GM12878 (cell line): Measurements from ENCODE around the gene RAPGEF1. TPM values are rescaled to one million over a fixed set of nuclear protein-coding genes. Genes with fewer than 3 reads are reported as not detected.

Experiments
- ATAC-seq: fragments of 200-7000 bp; cut with Tn5 transposase; 3 replicates; pipeline ENCODE4 v1.9.1; 2020; ENCODE audit warnings: mild to moderate bottlenecking, moderate library complexity
- BruUV-seq: library from RNA; stranded (reverse); fragments of 400-500 nt; replicated peaks from 2 replicates; lab custom pipeline; 2021; lab: Mats Ljungman, UMichigan
- CTCF ChIA-PET: fragments of 300-600 bp; sonication (Branson Sonifier 250); formaldehyde crosslinking; extraction: SDS; loops from one replicate; lab custom pipeline; 2021; ENCODE audit warnings: inconsistent platforms; lab: Yijun Ruan, JAX
- POLR2A ChIA-PET: fragments of 350-600 bp; formaldehyde crosslinking; extraction: SDS; loops from one replicate; lab custom pipeline; 2021; ENCODE audit warnings: inconsistent platforms; lab: Charles Lee
- RAD21 ChIA-PET: fragments of 300-600 bp; sonication (Branson Sonifier 250); formaldehyde crosslinking; loops from one replicate; lab custom pipeline; 2023; ENCODE audit warnings: antibody characterized with exemption; ENCODE audit not compliant: unreplicated experiment; lab: Charles Lee
- SMC1A ChIA-PET: fragments of 300-600 bp; sonication (Branson Sonifier 250); formaldehyde crosslinking; loops from one replicate; lab custom pipeline; 2023; ENCODE audit not compliant: unreplicated experiment, uncharacterized antibody; lab: Charles Lee
- DNase-seq: peaks from one replicate; pipeline ENCODE4 v3.0.0-alpha.2; 2011; ENCODE audit warnings: low read depth, low spot score
- FAIRE-seq: peaks from 3 replicates; lab custom pipeline; 2011; peaks lifted over from hg19 to GRCh38; lab: Jason Lieb, UNC
- H2AFZ ChIP-seq: 2 replicates; pipeline ENCODE4 v1.6.0; 2011; ENCODE audit warnings: low read depth, low read length, control low read depth; ENCODE audit not compliant: control insufficient read depth
- H3K27ac ChIP-seq: 2 replicates; pipeline ENCODE4 v1.5.1; 2011; ENCODE audit warnings: control low read depth; ENCODE audit not compliant: control insufficient read depth, insufficient read depth
- H3K27me3 ChIP-seq, 2 experiments: replicated peaks in 1 of 2; 2 replicates each; pipeline versions ENCODE4 v1.6.0 to v1.6.1; 2011; ENCODE audit warnings: low read length in 1 of 2; ENCODE audit not compliant: control insufficient read depth in 2 of 2, insufficient read depth in 2 of 2
- H3K36me3 ChIP-seq, 2 experiments: 2 replicates each; pipeline ENCODE4 v1.5.1; 2011; ENCODE audit warnings: low read length in 1 of 2; ENCODE audit not compliant: control insufficient read depth in 2 of 2, insufficient read depth in 2 of 2
- H3K4me1 ChIP-seq: 2 replicates; pipeline ENCODE4 v1.6.1; 2011; ENCODE audit warnings: mild to moderate bottlenecking, low read length, moderate library complexity, mixed read lengths; ENCODE audit not compliant: control insufficient read depth, insufficient read depth
- H3K4me2 ChIP-seq: 2 replicates; pipeline ENCODE4 v1.6.0; 2011; ENCODE audit warnings: control low read depth; ENCODE audit not compliant: control insufficient read depth, insufficient read depth
- H3K4me3 ChIP-seq: fragments of 200-600 bp; sonication (generic); 2 replicates; pipeline ENCODE4 v1.5.1; 2016
- H3K79me2 ChIP-seq: 2 replicates; pipeline ENCODE4 v1.6.0; 2011; ENCODE audit warnings: low read length; ENCODE audit not compliant: control insufficient read depth, insufficient read depth
- H3K9ac ChIP-seq: 2 replicates; pipeline ENCODE4 v1.8.0; 2011; ENCODE audit warnings: low read length, control low read depth, mixed read lengths; ENCODE audit not compliant: control insufficient read depth, insufficient read depth
- H3K9me3 ChIP-seq: replicated peaks from 3 replicates; pipeline ENCODE4 v1.5.1; 2011; ENCODE audit warnings: mild to moderate bottlenecking, low read length; ENCODE audit not compliant: control insufficient read depth, insufficient read depth
- H4K20me1 ChIP-seq: 2 replicates; pipeline ENCODE4 v1.6.0; 2011; ENCODE audit not compliant: control insufficient read depth, insufficient read depth
- CREB1 ChIP-seq: IDR thresholded peaks from 2 replicates; pipeline ENCODE4 v1.6.1; 2012; ENCODE audit warnings: low read depth, mild to moderate bottlenecking, inconsistent platforms
- IKZF2 ChIP-seq, 2 experiments: fragments of 450-650 bp; IDR thresholded peaks; 2 replicates each; pipeline ENCODE4 v1.6.1; 2017; ENCODE audit warnings: mild to moderate bottlenecking in 2 of 2, moderate library complexity in 2 of 2
- NFIC ChIP-seq: IDR thresholded peaks from 2 replicates; pipeline ENCODE4 v1.6.1; 2012; ENCODE audit warnings: low read depth, mild to moderate bottlenecking, inconsistent platforms, low read length, moderate library complexity
- NR2F1 ChIP-seq: fragments of 450-650 bp; conservative IDR thresholded peaks from 2 replicates; pipeline ENCODE4 v1.6.1; 2017; ENCODE audit warnings: mild to moderate bottlenecking
- NRF1 ChIP-seq: conservative IDR thresholded peaks from 2 replicates; pipeline ENCODE4 v1.6.1; 2011; ENCODE audit warnings: mild to moderate bottlenecking, low read depth, low read length, improper control_type of control experiment
- PAX8 ChIP-seq: fragments of 450-650 bp; IDR thresholded peaks from 2 replicates; pipeline ENCODE4 v1.6.1; 2017; ENCODE audit warnings: mild to moderate bottlenecking, moderate library complexity
- POLR2AphosphoS5 ChIP-seq: IDR thresholded peaks from 2 replicates; pipeline ENCODE4 v1.6.1; 2011; ENCODE audit warnings: mild to moderate bottlenecking, low read length, inconsistent platforms
- POU2F2 ChIP-seq: IDR thresholded peaks from 3 replicates; pipeline ENCODE4 v1.6.1; 2011; ENCODE audit warnings: low read depth, mild to moderate bottlenecking, low read length, borderline replicate concordance
- RELA ChIP-seq: fragments of 450-650 bp; IDR thresholded peaks from 2 replicates; pipeline ENCODE4 v1.8.0; 2014; ENCODE audit warnings: borderline replicate concordance; ENCODE audit not compliant: partially characterized antibody
- SMAD1 ChIP-seq: fragments of 450-650 bp; IDR thresholded peaks from 2 replicates; pipeline ENCODE4 v1.6.1; 2018; ENCODE audit warnings: mild to moderate bottlenecking, low read depth; ENCODE audit not compliant: partially characterized antibody
- SRF ChIP-seq, 2 experiments: IDR thresholded peaks; 2 replicates each; pipeline ENCODE4 v1.6.1; 2011; ENCODE audit warnings: low read depth in 2 of 2, low read length in 2 of 2, mild to moderate bottlenecking in 1 of 2, moderate library complexity in 1 of 2
- TCF7 ChIP-seq: IDR thresholded peaks from 2 replicates; pipeline ENCODE4 v1.6.1; 2014; ENCODE audit warnings: antibody characterized with exemption, borderline replicate concordance
- WRNIP1 ChIP-seq: IDR thresholded peaks from 2 replicates; pipeline ENCODE4 v1.6.1; 2011; ENCODE audit warnings: low read depth, low read length, improper control_type of control experiment, borderline replicate concordance
- WGBS: methylation state at CpG from one replicate; pipeline ENCODE4 v1.1.6; 2016; ENCODE audit warnings: low lambda C conversion rate; ENCODE audit not compliant: insufficient replicate concordance, insufficient coverage; ENCODE audit errors: missing lambda C conversion rate; 5-methylcytosine and 5-hydroxymethylcytosine counted together
- in situ Hi-C: fragments of 300-500 bp; cut with MboI; formaldehyde crosslinking; loops from 9 replicates; pipeline ENCODE4 v1.14.3; 2018; ENCODE audit warnings: mixed read lengths
- intact Hi-C: fragments of 100-400 bp; cut with micrococcal nuclease; formaldehyde crosslinking; loops from one replicate; pipeline ENCODE4 v1.14.2; 2022; ENCODE audit not compliant: unreplicated experiment
- polyA plus RNA-seq, 11 experiments: library from polyadenylated mRNA; depleted of rRNA in 4 of 11; unstranded in 6 of 11; stranded (reverse) in 5 of 11; fragments of >200 nt; fragmentation: Nextera tagmentation in 4 of 11; fragmentation: Illumina TruSeq in 1 of 11; extraction: Ambion mirVana in 4 of 11; extraction: Trizol in 1 of 11; gene quantifications; 1 replicate in 1 of 11; 2 replicates in 10 of 11; pipeline versions ENCODE4 v1.2.1 to v1.2.3, GENCODE V29; 2011 to 2016; ENCODE audit warnings: inconsistent platforms in 2 of 11, missing spikeins in 2 of 11, low read depth in 1 of 11
- total RNA-seq, 4 experiments: library from RNA; depleted of rRNA in 3 of 4; stranded (reverse); fragments of >200 nt in 3 of 4; fragmentation: Illumina TruSeq in 1 of 4; extraction: Trizol in 1 of 4; gene quantifications; 2 replicates each; pipeline versions ENCODE4 v1.2.1 to v1.2.3, GENCODE V29; 2013 to 2021
- TF ChIP-seq, protein P1 (sequence below): fragments of 450-650 bp; IDR thresholded peaks from 2 replicates; pipeline ENCODE4 v1.6.1; 2016; ENCODE audit warnings: mild to moderate bottlenecking, moderate library complexity, borderline replicate concordance

RAPGEF1 gene
- total and polyA plus RNA-seq, 10 of the 15 experiments (the other 5 are each of a cell fraction or from before 2014, with no cell fraction given): 0.42 to 113 (median 45.9) TPM

DNA sequence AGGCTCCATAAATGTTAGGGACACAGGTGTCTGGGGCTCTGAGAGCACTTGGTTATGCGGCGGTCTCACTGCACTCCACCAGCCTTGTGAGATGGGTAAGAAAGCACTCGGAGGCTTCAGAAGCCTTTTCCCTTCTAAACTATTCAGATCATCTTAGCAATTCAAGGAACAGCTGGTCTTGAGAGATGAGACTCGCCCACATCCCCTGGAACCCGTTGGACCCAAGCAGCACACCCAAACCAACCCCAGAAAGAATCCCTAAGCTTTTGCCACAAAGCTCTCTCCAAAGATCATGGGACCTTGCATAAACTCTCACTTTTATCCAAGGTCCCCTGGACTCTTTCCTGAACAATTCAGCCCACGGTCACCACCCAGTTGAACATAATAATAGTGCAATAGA lies 90.2 kb downstream of the RAPGEF1 start:
- peaks cover 10 to 36% of the 10 kb centered on the region in 2 experiments for H3K36me3 ChIP-seq
- peaks cover 6% of the 10 kb centered on the region; the same call in 1 of the 2 replicates for H4K20me1 ChIP-seq
- CTCF ChIA-PET: no interaction called here

DNA sequence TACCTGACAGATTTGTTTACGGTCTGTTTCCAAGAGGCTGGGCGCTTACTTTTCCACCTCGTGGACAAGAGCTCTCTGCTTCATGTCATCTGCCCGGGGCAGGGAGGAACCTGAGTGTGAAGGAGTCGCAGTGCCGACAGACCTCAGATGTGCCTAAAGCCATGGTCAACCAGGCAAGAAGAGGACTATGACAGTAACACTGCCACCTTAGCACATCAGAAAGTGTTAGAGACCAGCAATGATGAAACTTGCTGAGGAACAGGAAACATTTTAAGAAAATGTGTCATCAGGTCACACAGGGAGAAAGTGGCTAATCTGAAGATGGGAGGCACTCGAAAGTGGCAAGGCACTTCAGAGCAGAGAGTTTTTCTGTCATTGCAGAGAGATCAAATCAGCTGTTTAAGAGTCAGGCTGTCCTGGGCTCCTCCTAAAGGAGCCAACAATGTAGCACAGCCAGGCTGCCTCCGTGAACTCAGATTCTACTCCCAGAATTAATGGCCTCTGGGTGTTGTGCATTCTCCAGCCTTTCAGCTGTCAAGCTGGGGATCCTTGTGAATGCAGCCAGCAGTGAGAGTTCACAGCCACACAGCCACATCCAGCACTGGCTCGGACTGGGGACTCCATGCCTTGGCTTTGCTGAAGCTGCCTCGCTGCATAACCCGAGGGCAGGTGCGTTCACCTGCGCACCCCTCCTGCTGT lies 94.6 kb downstream of the RAPGEF1 start:
- FAIRE-seq (no peak), DNase-seq (no peak)
- H3K36me3 ChIP-seq: peaks cover 25 to 36% of the 10 kb centered on the region in 2 experiments
- no peak for TF ChIP-seq WRNIP1
- no peak for TF ChIP-seq NRF1
- no peak for TF ChIP-seq SMAD1
- TF ChIP-seq POLR2AphosphoS5: no peak
- TF ChIP-seq RELA: no peak
- TF ChIP-seq POU2F2: peak; percentile 31; the same call in 1 of the 3 replicates
- peak; percentile 58; the same call in 1 of the 2 replicates for TF ChIP-seq CREB1
- TF ChIP-seq, protein P1, sequence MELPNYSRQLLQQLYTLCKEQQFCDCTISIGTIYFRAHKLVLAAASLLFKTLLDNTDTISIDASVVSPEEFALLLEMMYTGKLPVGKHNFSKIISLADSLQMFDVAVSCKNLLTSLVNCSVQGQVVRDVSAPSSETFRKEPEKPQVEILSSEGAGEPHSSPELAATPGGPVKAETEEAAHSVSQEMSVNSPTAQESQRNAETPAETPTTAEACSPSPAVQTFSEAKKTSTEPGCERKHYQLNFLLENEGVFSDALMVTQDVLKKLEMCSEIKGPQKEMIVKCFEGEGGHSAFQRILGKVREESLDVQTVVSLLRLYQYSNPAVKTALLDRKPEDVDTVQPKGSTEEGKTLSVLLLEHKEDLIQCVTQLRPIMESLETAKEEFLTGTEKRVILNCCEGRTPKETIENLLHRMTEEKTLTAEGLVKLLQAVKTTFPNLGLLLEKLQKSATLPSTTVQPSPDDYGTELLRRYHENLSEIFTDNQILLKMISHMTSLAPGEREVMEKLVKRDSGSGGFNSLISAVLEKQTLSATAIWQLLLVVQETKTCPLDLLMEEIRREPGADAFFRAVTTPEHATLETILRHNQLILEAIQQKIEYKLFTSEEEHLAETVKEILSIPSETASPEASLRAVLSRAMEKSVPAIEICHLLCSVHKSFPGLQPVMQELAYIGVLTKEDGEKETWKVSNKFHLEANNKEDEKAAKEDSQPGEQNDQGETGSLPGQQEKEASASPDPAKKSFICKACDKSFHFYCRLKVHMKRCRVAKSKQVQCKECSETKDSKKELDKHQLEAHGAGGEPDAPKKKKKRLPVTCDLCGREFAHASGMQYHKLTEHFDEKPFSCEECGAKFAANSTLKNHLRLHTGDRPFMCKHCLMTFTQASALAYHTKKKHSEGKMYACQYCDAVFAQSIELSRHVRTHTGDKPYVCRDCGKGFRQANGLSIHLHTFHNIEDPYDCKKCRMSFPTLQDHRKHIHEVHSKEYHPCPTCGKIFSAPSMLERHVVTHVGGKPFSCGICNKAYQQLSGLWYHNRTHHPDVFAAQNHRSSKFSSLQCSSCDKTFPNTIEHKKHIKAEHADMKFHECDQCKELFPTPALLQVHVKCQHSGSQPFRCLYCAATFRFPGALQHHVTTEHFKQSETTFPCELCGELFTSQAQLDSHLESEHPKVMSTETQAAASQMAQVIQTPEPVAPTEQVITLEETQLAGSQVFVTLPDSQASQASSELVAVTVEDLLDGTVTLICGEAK: no peak
- TF ChIP-seq TCF7: no peak
- no peak for TF ChIP-seq SRF (IDR thresholded peaks at IDR 0.05; ENCODE audit: low read depth in 2 of 2, low read length in 2 of 2)
- no peak for TF ChIP-seq IKZF2 (IDR thresholded peaks at IDR 0.05)
- no peak for TF ChIP-seq PAX8

More for the DNA sequence above, 90.2 kb downstream of the RAPGEF1 start:
- H3K9me3 ChIP-seq: no peaks in the 10 kb centered on the region
- POLR2A ChIA-PET: interaction anchor here (0.6 kb wide), 1 partner anchor 705 kb away, joined by 5 read pairs; the partner anchor contains the start of gene SETX
- no peak for DNase-seq
- SMC1A ChIA-PET: no interaction called here
- H3K9ac ChIP-seq: no peak overlapping the region
- 85% methylated on average over 6 of the region's 6 CpGs for WGBS
- no peak for FAIRE-seq
- no peaks in the 10 kb centered on the region for H3K27me3 ChIP-seq
- peaks cover 23% of the 10 kb centered on the region for H3K4me1 ChIP-seq
- no TSS peak for BruUV-seq
- H3K27ac ChIP-seq: no peak overlapping the region
- TF ChIP-seq NR2F1 (no peak), NFIC (no peak)
- no peak for ATAC-seq
- no peak overlapping the region for H3K4me3 ChIP-seq
- H3K79me2 ChIP-seq: peaks cover 49% of the 10 kb centered on the region
- H2AFZ ChIP-seq: no peak overlapping the region
- RAD21 ChIA-PET: interaction anchor here (1.3 kb wide), 1 partner anchor 11 kb away, joined by 3 read pairs; no protein-coding TSS in a partner anchor
- in situ Hi-C loops (no loop called here), intact Hi-C loops (no loop called here)
- H3K4me2 ChIP-seq: no peak overlapping the region

More for the DNA sequence above, 94.6 kb downstream of the RAPGEF1 start:
- RAD21 ChIA-PET: interaction anchor here (1.1 to 3.6 kb wide), 4 partner anchors 23 to 94 kb away, joined by 4 to 18 read pairs (median 4); partner anchors contain the start of gene RAPGEF1
- POLR2A ChIA-PET: no interaction called here
- H3K9ac ChIP-seq: no peak overlapping the region
- peak overlapping the region; percentile 28; the same call in 1 of the 2 replicates for H3K4me2 ChIP-seq
- H2AFZ ChIP-seq: no peak overlapping the region
- no peaks in the 10 kb centered on the region for H3K27me3 ChIP-seq
- 0 out of 2 replicates have a peak, but pooled peaks cover 4% of the 10 kb centered on the region for H4K20me1 ChIP-seq
- WGBS: 51% methylated on average over 13 of the region's 13 CpGs
- intact Hi-C loops (no loop called here), in situ Hi-C loops (no loop called here)
- H3K79me2 ChIP-seq: peaks cover 26% of the 10 kb centered on the region
- peaks cover 28% of the 10 kb centered on the region for H3K4me1 ChIP-seq
- H3K27ac ChIP-seq: peak overlapping the region; percentile 20
- peak; percentile 68 for ATAC-seq
- no peak overlapping the region for H3K4me3 ChIP-seq
- SMC1A ChIA-PET: interaction anchor here (0.9 to 4.5 kb wide), 4 partner anchors 16 to 94 kb away, joined by 4 to 33 read pairs (median 21); partner anchors contain the start of gene RAPGEF1
- no TSS peak for BruUV-seq
- H3K9me3 ChIP-seq: no peaks in the 10 kb centered on the region
- CTCF ChIA-PET: no interaction called here
